OCI-LY7 (cell line): ENCODE data around the gene CFAP119. TPM values are rescaled to one million over a fixed set of nuclear protein-coding genes. Genes with fewer than 3 reads are reported as not detected.

ENCODE experiments used
- BruUV-seq: library from RNA; stranded (reverse); fragments of 400-500 nt; replicated peaks from 2 replicates; lab custom pipeline; 2021; lab: Mats Ljungman, UMichigan
- CTCF ChIA-PET: fragments of 300-600 bp; sonication (Branson Sonifier 250); formaldehyde crosslinking; loops from one replicate; lab custom pipeline; 2022; ENCODE audit warnings: antibody characterized with exemption; ENCODE audit not compliant: unreplicated experiment; lab: Charles Lee
- POLR2A ChIA-PET: fragments of 300-600 bp; sonication (Branson Sonifier 250); formaldehyde crosslinking; loops from one replicate; lab custom pipeline; 2022; ENCODE audit warnings: antibody characterized with exemption; lab: Charles Lee
- DNase-seq: peaks from one replicate; pipeline ENCODE4 v3.0.0-alpha.2; 2015; ENCODE audit warnings: low spot score
- H2AFZ ChIP-seq: fragments of 200-600 bp; sonication (generic), shearing (Covaris generic); 2 replicates; pipeline ENCODE4 v1.6.1; 2014; ENCODE audit warnings: mild to moderate bottlenecking, antibody characterized with exemption, low read length, moderate library complexity
- H3K27ac ChIP-seq: fragments of 200-600 bp; sonication (generic); 2 replicates; pipeline ENCODE4 v1.5.1; 2014; ENCODE audit warnings: mixed run types, low read depth, mild to moderate bottlenecking, moderate library complexity, low read length, inconsistent platforms; ENCODE audit not compliant: poor library complexity, severe bottlenecking
- H3K36me3 ChIP-seq: fragments of 200-600 bp; sonication (generic); 2 replicates; pipeline ENCODE4 v1.6.1; 2014; ENCODE audit warnings: mild to moderate bottlenecking, antibody characterized with exemption, low read length, moderate library complexity, mixed read lengths; ENCODE audit not compliant: insufficient read depth
- H3K4me1 ChIP-seq: fragments of 200-600 bp; sonication (generic); 2 replicates; pipeline ENCODE4 v1.5.1; 2014; ENCODE audit warnings: mild to moderate bottlenecking, low read length; ENCODE audit not compliant: insufficient read depth, poor library complexity, severe bottlenecking
- H3K4me2 ChIP-seq: fragments of 200-600 bp; sonication (generic); 2 replicates; pipeline ENCODE4 v1.6.1; 2014; ENCODE audit warnings: mild to moderate bottlenecking, low read length
- H3K4me3 ChIP-seq: fragments of 200-600 bp; sonication (generic); 2 replicates; pipeline ENCODE4 v1.5.1; 2014; ENCODE audit warnings: mild to moderate bottlenecking, low read depth, low read length; ENCODE audit not compliant: poor library complexity, severe bottlenecking
- H3K79me2 ChIP-seq: fragments of 200-600 bp; sonication (generic); 2 replicates; pipeline ENCODE4 v1.6.1; 2016; ENCODE audit warnings: low read depth, mild to moderate bottlenecking, low read length, moderate library complexity, mixed read lengths; ENCODE audit not compliant: insufficient read depth
- H3K9me2 ChIP-seq: fragments of 200-600 bp; sonication (generic); 2 replicates; pipeline ENCODE4 v1.6.1; 2016; ENCODE audit warnings: mild to moderate bottlenecking, low read length, mixed read lengths; ENCODE audit not compliant: insufficient read depth
- H3K9me3 ChIP-seq: fragments of 200-600 bp; sonication (generic); 2 replicates; pipeline ENCODE4 v1.6.1; 2014; ENCODE audit warnings: mild to moderate bottlenecking, mixed run types, low read length, mixed read lengths
- H4K20me1 ChIP-seq: fragments of 200-600 bp; sonication (generic); 2 replicates; pipeline ENCODE4 v1.6.1; 2014; ENCODE audit warnings: mild to moderate bottlenecking, antibody characterized with exemption, low read length, moderate library complexity, mixed read lengths; ENCODE audit not compliant: insufficient read depth
- CTCF ChIP-seq: fragments of 200-600 bp; sonication (generic); conservative IDR thresholded peaks from 2 replicates; pipeline ENCODE4 v1.5.1; 2014; ENCODE audit warnings: mild to moderate bottlenecking, antibody characterized with exemption, low read length, moderate library complexity, mixed read lengths
- EZH2phosphoT487 ChIP-seq: fragments of 200-600 bp; sonication (generic); IDR thresholded peaks from 2 replicates; pipeline ENCODE4 v1.6.1; 2018; ENCODE audit warnings: low read depth, borderline replicate concordance, mild to moderate bottlenecking, mixed run types, antibody characterized with exemption, low read length, moderate library complexity, mixed read lengths
- intact Hi-C: fragments of 100-400 bp; cut with micrococcal nuclease; formaldehyde crosslinking; loops from one replicate; pipeline ENCODE4 v1.10.0; 2022; ENCODE audit not compliant: unreplicated experiment
- total RNA-seq, 2 experiments: library from RNA; depleted of rRNA in 1 of 2; stranded (reverse); fragments of >200 nt in 1 of 2; shearing (Covaris generic) in 1 of 2; gene quantifications; 2 replicates each; pipeline ENCODE4 v1.2.3, GENCODE V29; 2014 to 2022

Gene CFAP119
- total RNA-seq, 2 experiments from 2014 or later = 25.0 to 27.4 TPM

GRCh38 chr16:30721167-30721566, 40.7 kb downstream of the CFAP119 start:
- no TSS peak for BruUV-seq
- Histone ChIP-seq H3K4me3 (no peak overlapping the region), H3K79me2 (0 out of 2 replicates have a peak, but pooled peaks cover 10% of the 10 kb centered on the region), H3K36me3 (peaks cover 96% of the 10 kb centered on the region), H3K9me2 (no peaks in the 10 kb centered on the region), H3K4me2 (no peak overlapping the region), H3K9me3 (no peaks in the 10 kb centered on the region), H3K27ac (no peak overlapping the region), H2AFZ (no peak overlapping the region), H4K20me1 (no peaks in the 10 kb centered on the region), H3K4me1 (no peaks in the 10 kb centered on the region)
- intact Hi-C loops = no loop called here
- ChIA-PET CTCF (no interaction called here), POLR2A (no interaction called here)
- DNase-seq = no peak
- TF ChIP-seq CTCF = no peak
- no peak for TF ChIP-seq EZH2phosphoT487

DNA sequence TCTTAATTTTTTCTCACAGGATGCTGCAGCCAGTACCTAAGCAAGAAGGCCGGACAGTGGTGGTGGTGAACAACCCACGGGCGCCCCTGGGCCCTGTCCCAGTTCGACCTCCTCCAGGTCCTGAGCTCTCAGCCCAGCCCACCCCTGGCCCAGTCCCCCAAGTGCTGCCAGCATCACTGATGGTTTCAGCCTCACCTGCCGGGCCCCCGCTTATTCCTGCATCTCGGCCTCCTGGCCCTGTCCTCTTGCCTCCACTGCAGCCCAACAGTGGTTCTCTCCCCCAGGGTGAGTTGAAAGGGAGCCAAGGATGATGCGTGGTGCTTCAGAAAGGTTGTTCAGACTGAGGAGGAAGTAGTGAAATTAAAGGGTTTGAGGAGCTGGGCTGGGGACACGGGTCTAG, 41.2 kb downstream of the CFAP119 start:
- Histone ChIP-seq H4K20me1 (no peaks in the 10 kb centered on the region), H3K9me3 (no peaks in the 10 kb centered on the region), H3K27ac (no peak overlapping the region), H3K36me3 (peaks cover 96% of the 10 kb centered on the region), H3K4me3 (no peak overlapping the region), H2AFZ (no peak overlapping the region), H3K79me2 (0 out of 2 replicates have a peak, but pooled peaks cover 10% of the 10 kb centered on the region), H3K4me2 (no peak overlapping the region), H3K4me1 (no peaks in the 10 kb centered on the region), H3K9me2 (no peaks in the 10 kb centered on the region)
- TF ChIP-seq CTCF = no peak
- TF ChIP-seq EZH2phosphoT487 = no peak
- BruUV-seq = no TSS peak
- no peak for DNase-seq
- ChIA-PET CTCF (interaction anchor here (0.6 kb wide), 1 partner anchor 51 kb away, joined by 3 read pairs; no protein-coding TSS in a partner anchor), POLR2A (no interaction called here)
- intact Hi-C loops = no loop called here

DNA sequence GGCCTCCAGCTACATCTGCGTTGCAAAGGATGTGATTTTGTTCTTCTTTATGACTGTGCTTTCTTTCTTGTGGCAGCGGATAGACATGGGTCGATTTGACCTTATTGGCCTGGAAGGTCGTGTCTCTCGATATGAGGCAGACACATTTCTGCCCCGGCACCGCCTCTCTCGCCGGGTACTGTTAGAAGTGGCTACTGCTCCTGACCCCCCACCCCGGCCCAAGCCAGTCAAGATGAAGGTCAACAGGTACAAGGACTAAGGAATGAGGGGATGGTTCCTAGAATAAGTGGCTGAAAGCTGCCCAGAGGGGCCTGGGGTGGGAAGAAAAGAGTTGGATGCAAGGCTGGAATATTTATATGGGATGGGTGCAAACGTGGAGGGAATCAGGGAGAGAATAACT, 41.8 kb downstream of the CFAP119 start:
- Histone ChIP-seq H3K4me1 (no peaks in the 10 kb centered on the region), H3K4me2 (no peak overlapping the region), H2AFZ (no peak overlapping the region), H3K27ac (no peak overlapping the region), H3K79me2 (0 out of 2 replicates have a peak, but pooled peaks cover 10% of the 10 kb centered on the region), H3K9me2 (no peaks in the 10 kb centered on the region), H3K36me3 (peaks cover 96% of the 10 kb centered on the region), H3K9me3 (no peaks in the 10 kb centered on the region), H3K4me3 (no peak overlapping the region), H4K20me1 (no peaks in the 10 kb centered on the region)
- ChIA-PET POLR2A (no interaction called here), CTCF (interaction anchor here (0.6 kb wide), 2 partner anchors 29 to 51 kb away, joined by 3 to 5 read pairs; no protein-coding TSS in a partner anchor)
- BruUV-seq = no TSS peak
- intact Hi-C loops = no loop called here
- DNase-seq = no peak
- TF ChIP-seq EZH2phosphoT487 (no peak), CTCF (no peak)
